Trophoblast cell (in vitro differentiated cells and primary cell): Measurements from ENCODE around the gene ANKS1B.

Experiments
- DNase-seq, 2 donors: peaks; one replicate each; pipeline ENCODE4 v3.0.0-alpha.2; 2016
- H2AFZ ChIP-seq: 2 replicates; pipeline ENCODE4 v1.6.1; 2013; ENCODE audit warnings: low read length, moderate library complexity, mild to moderate bottlenecking; ENCODE audit not compliant: insufficient read depth, poor library complexity
- H2AK5ac ChIP-seq: 2 replicates; pipeline ENCODE4 v1.6.1; 2013; ENCODE audit warnings: mild to moderate bottlenecking, low read length
- H2BK120ac ChIP-seq: 2 replicates; pipeline ENCODE4 v1.6.1; 2013; ENCODE audit warnings: low read length, mild to moderate bottlenecking, moderate library complexity; ENCODE audit not compliant: insufficient read depth, poor library complexity
- H2BK12ac ChIP-seq: 2 replicates; pipeline ENCODE4 v1.6.1; 2013; ENCODE audit warnings: mild to moderate bottlenecking, low read length, moderate library complexity
- H2BK5ac ChIP-seq: 2 replicates; pipeline ENCODE4 v1.6.1; 2013; ENCODE audit warnings: low read length, low read depth, moderate library complexity, mild to moderate bottlenecking; ENCODE audit not compliant: poor library complexity
- H3K14ac ChIP-seq: 2 replicates; pipeline ENCODE4 v1.6.1; 2013; ENCODE audit warnings: mild to moderate bottlenecking, low read length
- H3K18ac ChIP-seq: 2 replicates; pipeline ENCODE4 v1.6.1; 2013; ENCODE audit warnings: mild to moderate bottlenecking, low read length
- H3K23ac ChIP-seq: 2 replicates; pipeline ENCODE4 v1.6.1; 2013; ENCODE audit warnings: low read length
- H3K27ac ChIP-seq: 2 replicates; pipeline ENCODE4 v1.5.1; 2013; ENCODE audit warnings: low read depth, mild to moderate bottlenecking, inconsistent platforms, low read length, moderate library complexity
- H3K27me3 ChIP-seq: 2 replicates; pipeline ENCODE4 v1.6.1; 2013; ENCODE audit warnings: inconsistent platforms, mild to moderate bottlenecking, low read length, moderate library complexity; ENCODE audit not compliant: insufficient read depth
- H3K36me3 ChIP-seq, 2 experiments: 1 replicate in 1 of 2; 2 replicates in 1 of 2; pipeline ENCODE4 v1.6.1; 2013; ENCODE audit warnings: low read length in 2 of 2, mild to moderate bottlenecking in 2 of 2, moderate library complexity in 1 of 2; ENCODE audit not compliant: insufficient read depth in 2 of 2, control insufficient read depth in 1 of 2
- H3K4ac ChIP-seq: 2 replicates; pipeline ENCODE4 v1.6.1; 2013; ENCODE audit warnings: low read depth, mild to moderate bottlenecking, low read length, moderate library complexity
- H3K4me1 ChIP-seq, 2 experiments: 1 replicate in 1 of 2; 2 replicates in 1 of 2; pipeline ENCODE4 v1.6.1; 2013; ENCODE audit warnings: low read length in 2 of 2, mild to moderate bottlenecking in 2 of 2, moderate library complexity in 1 of 2; ENCODE audit not compliant: insufficient read depth in 2 of 2, control insufficient read depth in 1 of 2
- H3K4me2 ChIP-seq: 2 replicates; pipeline ENCODE4 v1.6.1; 2013; ENCODE audit warnings: inconsistent platforms, mild to moderate bottlenecking, low read length, moderate library complexity
- H3K4me3 ChIP-seq: 2 replicates; pipeline ENCODE4 v1.5.1; 2013; ENCODE audit warnings: mild to moderate bottlenecking, low read depth, low read length, inconsistent platforms
- H3K79me1 ChIP-seq: one replicate; pipeline ENCODE4 v1.6.1; 2013; ENCODE audit warnings: low read length
- H3K79me2 ChIP-seq: 2 replicates; pipeline ENCODE4 v1.6.1; 2013; ENCODE audit warnings: low read length, mild to moderate bottlenecking; ENCODE audit not compliant: control insufficient read depth, insufficient read depth, poor library complexity
- H3K9ac ChIP-seq: 2 replicates; pipeline ENCODE4 v1.6.1; 2013; ENCODE audit warnings: mild to moderate bottlenecking, low read length
- H3K9me3 ChIP-seq: 2 replicates; pipeline ENCODE4 v1.6.1; 2013; ENCODE audit warnings: low read depth, mild to moderate bottlenecking, control low read depth, inconsistent platforms, low read length; ENCODE audit not compliant: insufficient read depth
- H4K12ac ChIP-seq: 2 replicates; pipeline ENCODE4 v1.6.1; 2013; ENCODE audit warnings: low read depth, mild to moderate bottlenecking, low read length, moderate library complexity
- H4K8ac ChIP-seq: 2 replicates; pipeline ENCODE4 v1.6.1; 2013; ENCODE audit warnings: low read depth, mild to moderate bottlenecking, low read length, moderate library complexity
- H4K91ac ChIP-seq: one replicate; pipeline ENCODE4 v1.6.1; 2013; ENCODE audit warnings: low read depth, mild to moderate bottlenecking, low read length, moderate library complexity
- WGBS: extraction: QIAGEN DNeasy Blood & Tissue Kit; methylation state at CpG from one replicate; pipeline ENCODE4 v1.1.7; 2013; ENCODE audit warnings: missing lambda C conversion rate; ENCODE audit not compliant: insufficient read length, insufficient coverage; ENCODE audit errors: extremely low coverage; 5-methylcytosine and 5-hydroxymethylcytosine counted together

ANKS1B gene

DNA sequence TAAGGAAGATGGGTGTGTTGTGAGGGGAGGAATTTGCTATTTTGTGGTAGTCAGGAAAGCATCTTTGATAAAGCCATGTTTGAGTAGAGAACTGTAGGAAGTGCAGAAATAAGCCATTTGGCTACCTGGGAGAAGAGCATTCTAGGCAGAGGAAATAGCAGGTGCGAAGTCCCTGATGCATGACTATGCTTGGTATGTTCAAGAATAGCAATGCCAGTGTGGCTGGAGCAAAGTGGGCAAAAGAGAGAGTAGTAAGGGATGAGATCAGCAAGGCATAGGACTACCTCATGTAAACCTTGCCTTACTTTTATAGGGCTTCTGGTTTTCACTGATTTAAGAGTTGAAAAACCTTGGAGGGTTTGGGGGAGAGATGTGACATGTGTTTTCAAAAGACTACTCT, 702.6 kb downstream of the ANKS1B start:
- Histone ChIP-seq H3K18ac (no peak overlapping the region), H2AK5ac (no peak overlapping the region), H2BK120ac (no peak overlapping the region), H3K9ac (no peak overlapping the region), H2AFZ (no peak overlapping the region), H4K12ac (no peak overlapping the region), H2BK5ac (no peak overlapping the region), H4K91ac (no peak overlapping the region), H3K4me2 (no peak overlapping the region), H3K4ac (no peak overlapping the region), H3K27ac (no peak overlapping the region), H3K27me3 (no peaks in the 10 kb centered on the region), H2BK12ac (no peak overlapping the region), H3K4me3 (no peak overlapping the region), H3K14ac (no peak overlapping the region), H3K79me1 (no peaks in the 10 kb centered on the region), H3K23ac (no peak overlapping the region), H3K79me2 (no peaks in the 10 kb centered on the region), H4K8ac (no peak overlapping the region), H3K36me3 (no peaks in the 10 kb centered on the region), H3K9me3 (no peaks in the 10 kb centered on the region), H3K4me1 (peaks cover 0 to 1% of the 10 kb centered on the region in 2 experiments)
- WGBS, result no CpG with 5 or more reads among the region's 1 CpG
- no peak for DNase-seq

DNA sequence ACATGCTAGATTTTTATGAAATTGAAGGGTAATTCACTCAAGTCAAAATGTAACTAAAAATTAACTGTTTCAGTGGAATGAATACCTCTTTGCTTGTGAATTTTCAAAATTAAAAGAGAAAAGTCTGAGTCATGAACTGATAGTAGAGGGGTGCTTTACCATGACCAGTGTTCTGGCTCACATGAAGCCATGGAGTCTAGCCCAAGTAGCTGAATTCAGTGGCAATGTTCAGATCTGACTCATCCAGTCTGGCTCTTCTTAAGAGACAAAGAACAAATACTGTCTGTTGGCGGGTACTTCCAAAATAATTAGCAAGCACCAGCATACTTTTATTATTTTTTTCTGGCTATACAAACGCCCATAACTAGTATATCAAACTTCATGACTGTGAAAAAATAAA, 703.5 kb downstream of the ANKS1B start:
- H4K12ac ChIP-seq, result no peak overlapping the region
- H3K27me3 ChIP-seq, result no peaks in the 10 kb centered on the region
- H3K36me3 ChIP-seq, result no peaks in the 10 kb centered on the region
- no peak overlapping the region for H2AK5ac ChIP-seq
- no peak overlapping the region for H4K91ac ChIP-seq
- WGBS, result no CpG with 5 or more reads among the region's 2 CpGs
- H3K4me1 ChIP-seq, result peaks cover 0 to 1% of the 10 kb centered on the region in 2 experiments
- H3K14ac ChIP-seq, result no peak overlapping the region
- no peak overlapping the region for H2BK120ac ChIP-seq
- no peak overlapping the region for H2BK5ac ChIP-seq
- H2BK12ac ChIP-seq, result no peak overlapping the region
- no peak overlapping the region for H2AFZ ChIP-seq
- no peak overlapping the region for H3K18ac ChIP-seq
- H3K4me3 ChIP-seq, result no peak overlapping the region
- no peaks in the 10 kb centered on the region for H3K79me2 ChIP-seq
- no peaks in the 10 kb centered on the region for H3K79me1 ChIP-seq
- no peak overlapping the region for H3K4ac ChIP-seq
- no peaks in the 10 kb centered on the region for H3K9me3 ChIP-seq
- H3K4me2 ChIP-seq, result no peak overlapping the region
- no peak overlapping the region for H3K27ac ChIP-seq
- no peak overlapping the region for H3K9ac ChIP-seq
- no peak overlapping the region for H4K8ac ChIP-seq
- DNase-seq, result no peak
- no peak overlapping the region for H3K23ac ChIP-seq

DNA sequence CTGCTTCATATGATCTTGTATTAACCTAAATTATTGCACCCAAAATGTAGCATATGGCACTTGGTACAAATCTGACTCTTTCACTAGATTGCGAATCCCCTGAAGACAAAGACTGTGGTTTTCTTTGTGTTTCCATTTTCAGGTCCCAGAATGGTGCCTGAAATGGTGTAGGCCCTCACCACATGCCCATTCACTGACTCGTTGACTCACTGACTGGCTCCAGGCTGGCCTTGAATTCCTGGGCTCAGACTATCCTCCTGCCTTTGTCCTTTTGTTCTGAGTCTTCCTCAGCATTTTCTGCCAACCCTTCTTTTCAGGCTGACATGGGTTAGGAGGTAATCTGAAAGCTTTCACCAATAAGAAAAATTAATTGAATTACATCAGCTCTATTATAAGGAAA, 705.8 kb downstream of the ANKS1B start:
- H3K18ac ChIP-seq, result no peak overlapping the region
- H4K91ac ChIP-seq, result no peak overlapping the region
- H2BK5ac ChIP-seq, result no peak overlapping the region
- H2AK5ac ChIP-seq, result no peak overlapping the region
- H3K14ac ChIP-seq, result no peak overlapping the region
- no peak overlapping the region for H3K23ac ChIP-seq
- peaks cover 0 to 1% of the 10 kb centered on the region in 2 experiments for H3K4me1 ChIP-seq
- no peak for DNase-seq
- H3K79me1 ChIP-seq, result no peaks in the 10 kb centered on the region
- no peaks in the 10 kb centered on the region for H3K36me3 ChIP-seq
- no peak overlapping the region for H2BK120ac ChIP-seq
- H2AFZ ChIP-seq, result no peak overlapping the region
- no peaks in the 10 kb centered on the region for H3K9me3 ChIP-seq
- H3K4ac ChIP-seq, result no peak overlapping the region
- no peak overlapping the region for H3K9ac ChIP-seq
- no peak overlapping the region for H3K27ac ChIP-seq
- H3K4me3 ChIP-seq, result no peak overlapping the region
- no CpG with 5 or more reads among the region's 2 CpGs for WGBS
- no peak overlapping the region for H4K8ac ChIP-seq
- H3K27me3 ChIP-seq, result no peaks in the 10 kb centered on the region
- H3K4me2 ChIP-seq, result no peak overlapping the region
- H4K12ac ChIP-seq, result no peak overlapping the region
- no peaks in the 10 kb centered on the region for H3K79me2 ChIP-seq
- H2BK12ac ChIP-seq, result no peak overlapping the region

DNA sequence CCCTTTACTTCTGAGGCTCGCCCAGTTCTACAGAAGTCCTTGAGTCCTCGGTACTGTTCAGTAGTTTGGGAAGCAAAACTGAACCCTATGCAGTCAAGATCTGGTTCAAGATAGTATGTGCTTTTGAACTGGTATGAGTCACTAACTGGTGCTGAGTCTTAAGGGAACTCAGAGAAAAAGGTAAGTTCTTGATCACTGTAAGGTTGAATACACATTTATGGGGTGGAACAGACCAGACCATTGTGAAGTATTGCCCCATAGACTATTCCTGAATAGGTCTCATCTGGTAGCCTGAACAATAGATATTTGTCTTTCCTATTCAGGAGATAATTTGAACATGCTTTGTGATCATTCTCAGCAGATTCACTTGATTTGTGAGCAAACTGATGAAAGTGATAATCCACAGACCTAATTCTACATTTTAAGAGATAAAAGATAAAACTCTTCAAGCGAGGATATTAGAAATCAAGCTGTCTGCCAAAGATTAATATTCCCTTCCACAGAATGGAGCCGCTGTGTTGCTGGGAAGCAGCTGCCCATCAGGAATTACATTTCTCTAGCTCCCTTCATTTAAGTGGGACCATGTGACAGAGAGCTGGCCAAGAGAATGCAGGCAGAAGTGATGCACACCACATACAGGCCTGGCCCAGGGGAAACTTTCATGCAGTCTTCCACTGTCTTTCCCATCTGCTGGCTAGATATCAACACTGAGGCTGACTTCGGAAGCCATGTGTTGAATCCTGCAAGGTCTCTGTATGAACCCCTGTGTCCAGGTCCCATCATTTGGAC, 707.0 kb downstream of the ANKS1B start:
- WGBS, result no CpG with 5 or more reads among the region's 5 CpGs
- Histone ChIP-seq H3K23ac (no peak overlapping the region), H3K4me2 (no peak overlapping the region), H3K9ac (no peak overlapping the region), H3K4me1 (peaks cover 0 to 1% of the 10 kb centered on the region in 2 experiments), H3K14ac (no peak overlapping the region), H2AK5ac (no peak overlapping the region), H2BK12ac (no peak overlapping the region), H4K8ac (peak overlapping the region; percentile 10), H3K4ac (no peak overlapping the region), H3K79me1 (no peaks in the 10 kb centered on the region), H2BK120ac (no peak overlapping the region), H2AFZ (no peak overlapping the region), H3K27ac (no peak overlapping the region), H3K9me3 (no peaks in the 10 kb centered on the region), H2BK5ac (no peak overlapping the region), H3K27me3 (no peaks in the 10 kb centered on the region), H3K36me3 (no peaks in the 10 kb centered on the region), H4K12ac (no peak overlapping the region), H3K18ac (no peak overlapping the region), H3K4me3 (no peak overlapping the region), H4K91ac (no peak overlapping the region), H3K79me2 (no peaks in the 10 kb centered on the region)
- DNase-seq, result no peak
